ENCODE data around the gene KLHDC4. TPM values are rescaled to one million over a fixed set of nuclear protein-coding genes. Genes with fewer than 3 reads are reported as not detected.
A peak's percentile ranks its signal among the peaks of the same experiment; 100 is the strongest.

KLHDC4 gene
- total and polyA plus RNA-seq, 9 of the 15 experiments (the other 6 are each of a cell fraction or from before 2014, with no cell fraction given): 1.3 to 68.1 (median 32.8) TPM

GRCh38 chr16:87778830-87779579, 13.2 kb upstream of the KLHDC4 start (continued):
- TF ChIP-seq ARID4B (CRISPR knock-in tag; IDR thresholded peaks at IDR 0.05) (peak; percentile 75), RB1 (IDR thresholded peaks at IDR 0.05; ENCODE audit: low read depth) (peak; percentile 90), IRF2 (CRISPR knock-in tag; IDR thresholded peaks at IDR 0.05) (no peak), SRSF1 (IDR thresholded peaks at IDR 0.05; ENCODE audit: low read depth, low read length) (no peak), ZNF609 (CRISPR knock-in tag; IDR thresholded peaks at IDR 0.05; ENCODE audit: borderline replicate concordance) (no peak), HCFC1 (IDR thresholded peaks at IDR 0.05; ENCODE audit: low read depth, low read length) (peak; percentile 59), ZNF324 (CRISPR knock-in tag; IDR thresholded peaks at IDR 0.05) (0 out of 2 replicates have a peak, but pooled peaks have one; percentile 42), ZNF263 (CRISPR knock-in tag; IDR thresholded peaks at IDR 0.05; ENCODE audit: borderline replicate concordance) (no peak), USF2 (CRISPR knock-in tag; IDR thresholded peaks at IDR 0.05) (no peak), HLTF (IDR thresholded peaks at IDR 0.05) (no peak; the same call in 1 of the 2 replicates), HOXB6 (CRISPR knock-in tag; IDR thresholded peaks at IDR 0.05; ENCODE audit: borderline replicate concordance) (peak; percentile 75; the same call in 1 of the 2 replicates), ZNF224 (CRISPR knock-in tag; IDR thresholded peaks at IDR 0.05) (no peak), NCOA1 (IDR thresholded peaks at IDR 0.05; ENCODE audit: low read depth) (peak; percentile 36; the same call in 1 of the 2 replicates), SREBF1 (IDR thresholded peaks at IDR 0.05; ENCODE audit: borderline replicate concordance, low read depth, low read length) (no peak), ELK1 (CRISPR knock-in tag; IDR thresholded peaks at IDR 0.05) (no peak), FOXA3 (CRISPR knock-in tag; conservative IDR thresholded peaks at IDR 0.05 in 1 of 2, IDR thresholded peaks at IDR 0.05 in 1 of 2) (peak in 1 of 2 experiments; percentile 51; a peak in 1 of 4 replicates), TARDBP (IDR thresholded peaks at IDR 0.05) (peak; percentile 83; the same call in 1 of the 2 replicates)
